Measurements from ENCODE around the gene DNASE1. TPM values are rescaled to one million over a fixed set of nuclear protein-coding genes. Genes with fewer than 3 reads are reported as not detected.

Gene DNASE1
- polyA plus RNA-seq, 2 of the 4 experiments (the other 2 are of a cell fraction): 6.3 to 7.2 TPM

- TF ChIP-seq CTCF (IDR thresholded peaks at IDR 0.05) (no peak), NFE2L2 (conservative IDR thresholded peaks at IDR 0.05; ENCODE audit: low read length) (no peak), CHD2 (IDR thresholded peaks at IDR 0.05; ENCODE audit: low read length, partially characterized antibody) (no peak), TP53 (CRISPR knock-in tag; IDR thresholded peaks at IDR 0.05) (no peak), SREBF2 (IDR thresholded peaks at IDR 0.05) (no peak)
Observed at GRCh38 chr16:3673201-3673600, 18.7 kb downstream of the DNASE1 start (continued).

- Histone ChIP-seq H3K27ac (no peak overlapping the region), H3K9me3 (0 out of 3 replicates have a peak, but pooled peaks cover 4% of the 10 kb centered on the region), H3K4me1 (no peaks in the 10 kb centered on the region), H3K4me3 (no peak overlapping the region), H3K4me2 (no peak overlapping the region)
- DNase-seq (ENCODE audit: low read depth in 1 of 2, low spot score in 1 of 2): no peak
- no peak for ATAC-seq
- ChIA-PET POLR2A (no interaction called here), CTCF (interaction anchor here (0.8 to 4.5 kb wide), 3 partner anchors 7 to 30 kb away, joined by 3 to 19 read pairs (median 3); no protein-coding TSS in a partner anchor)
- no peak for FAIRE-seq
- WGBS (ENCODE audit: missing lambda C conversion rate): 95% methylated on average over 12 of the region's 13 CpGs
- no peak for TF ChIP-seq MYC (IDR thresholded peaks at IDR 0.05; ENCODE audit: borderline replicate concordance, low read length)
Observed at GRCh38 chr16:3673676-3674377, 19.3 kb downstream of the DNASE1 start.

GRCh38 chr16:3674513-3675295 is 20.2 kb downstream of the DNASE1 start:
- Histone ChIP-seq H3K4me1 (no peaks in the 10 kb centered on the region), H3K27ac (no peak overlapping the region), H3K4me2 (no peak overlapping the region), H3K9me3 (no peaks in the 10 kb centered on the region), H3K4me3 (no peak overlapping the region)
- FAIRE-seq: no peak
- ChIA-PET CTCF (interaction anchor here (0.8 to 4.5 kb wide), 4 partner anchors 8 to 30 kb away, joined by 3 to 19 read pairs (median 4); no protein-coding TSS in a partner anchor), POLR2A (no interaction called here)
- WGBS (ENCODE audit: missing lambda C conversion rate): 97% methylated on average over 29 of the region's 34 CpGs
- DNase-seq (ENCODE audit: low read depth in 1 of 2, low spot score in 1 of 2): no peak
- peak in 1 of 2 experiments; percentile 26; a peak in 3 of 6 replicates for ATAC-seq
- TF ChIP-seq NR3C1 (IDR thresholded peaks at IDR 0.05) (no peak), EHF (CRISPR knock-in tag; IDR thresholded peaks at IDR 0.05) (no peak), HDAC2 (IDR thresholded peaks at IDR 0.05) (no peak), ESRRA (IDR thresholded peaks at IDR 0.05; ENCODE audit: borderline replicate concordance, low read length) (no peak), POLR2A (IDR thresholded peaks at IDR 0.05; ENCODE audit: low read length) (no peak), CTCF (IDR thresholded peaks at IDR 0.05) (no peak), HOXB5 (CRISPR knock-in tag; IDR thresholded peaks at IDR 0.05) (no peak), ZSCAN20 (CRISPR knock-in tag; IDR thresholded peaks at IDR 0.05) (no peak), GATA3 (IDR thresholded peaks at IDR 0.05; ENCODE audit: borderline replicate concordance) (no peak), NFE2L2 (conservative IDR thresholded peaks at IDR 0.05; ENCODE audit: low read length) (no peak), MAFK (IDR thresholded peaks at IDR 0.05; ENCODE audit: partially characterized antibody) (no peak), HOXB13 (CRISPR knock-in tag; IDR thresholded peaks at IDR 0.05; ENCODE audit: low read depth) (no peak), USF2 (IDR thresholded peaks at IDR 0.05) (no peak), RARB (CRISPR knock-in tag; IDR thresholded peaks at IDR 0.05) (no peak), ZFP36 (IDR thresholded peaks at IDR 0.05; ENCODE audit: borderline replicate concordance, partially characterized antibody) (no peak), BCL3 (IDR thresholded peaks at IDR 0.05) (no peak)
